GM12801 (cell line): ENCODE data around the gene OR52B6.

Experiments used
- TF ChIP-seq, protein P1 (sequence below): IDR thresholded peaks from one replicate; pipeline ENCODE4 v1.5.1; 2011; ENCODE audit warnings: control low read depth; ENCODE audit not compliant: insufficient read length; ENCODE audit errors: extremely low read depth

Gene OR52B6

DNA sequence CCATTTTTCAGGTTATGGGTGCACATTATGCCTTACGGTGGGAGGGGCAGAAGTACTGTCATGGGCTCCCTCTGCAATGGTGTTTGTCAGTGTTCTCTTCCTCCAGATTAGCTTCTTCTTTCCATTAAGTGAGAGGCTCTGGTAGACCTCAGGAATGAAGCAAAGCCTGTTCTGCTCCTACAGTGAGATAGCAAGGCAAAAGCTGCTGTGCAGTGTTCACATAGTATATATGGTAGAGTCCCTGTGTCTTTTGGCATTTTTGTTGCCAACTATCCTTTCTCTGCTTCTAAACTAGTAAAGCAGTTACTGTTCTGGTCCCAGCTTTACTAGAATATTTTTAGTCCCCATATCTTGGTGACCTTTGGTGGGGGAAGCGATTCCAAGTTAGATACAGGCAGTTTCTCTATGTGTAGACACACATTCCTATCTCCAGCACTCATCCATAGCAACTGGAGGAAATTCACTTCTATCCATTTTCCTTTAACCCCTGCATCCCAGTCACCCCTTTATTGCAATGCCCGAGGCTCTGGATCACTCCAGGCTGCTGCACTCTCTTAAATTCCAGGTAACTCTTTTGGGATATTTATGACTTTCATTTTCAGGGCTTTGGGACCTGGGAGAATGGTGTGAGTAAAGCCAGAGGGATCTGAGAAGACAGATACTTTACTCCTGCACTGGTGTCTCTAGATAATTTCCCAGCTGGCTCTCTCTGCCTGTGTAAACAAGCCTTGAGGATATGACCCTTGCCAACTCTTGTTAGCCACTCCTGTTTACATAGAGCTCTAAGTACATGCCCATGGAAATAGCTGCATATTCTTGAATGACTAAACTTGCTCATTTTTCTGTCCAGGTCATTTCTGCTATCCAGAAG is 40.2 kb downstream of the OR52B6 start:
- TF ChIP-seq, protein P1, sequence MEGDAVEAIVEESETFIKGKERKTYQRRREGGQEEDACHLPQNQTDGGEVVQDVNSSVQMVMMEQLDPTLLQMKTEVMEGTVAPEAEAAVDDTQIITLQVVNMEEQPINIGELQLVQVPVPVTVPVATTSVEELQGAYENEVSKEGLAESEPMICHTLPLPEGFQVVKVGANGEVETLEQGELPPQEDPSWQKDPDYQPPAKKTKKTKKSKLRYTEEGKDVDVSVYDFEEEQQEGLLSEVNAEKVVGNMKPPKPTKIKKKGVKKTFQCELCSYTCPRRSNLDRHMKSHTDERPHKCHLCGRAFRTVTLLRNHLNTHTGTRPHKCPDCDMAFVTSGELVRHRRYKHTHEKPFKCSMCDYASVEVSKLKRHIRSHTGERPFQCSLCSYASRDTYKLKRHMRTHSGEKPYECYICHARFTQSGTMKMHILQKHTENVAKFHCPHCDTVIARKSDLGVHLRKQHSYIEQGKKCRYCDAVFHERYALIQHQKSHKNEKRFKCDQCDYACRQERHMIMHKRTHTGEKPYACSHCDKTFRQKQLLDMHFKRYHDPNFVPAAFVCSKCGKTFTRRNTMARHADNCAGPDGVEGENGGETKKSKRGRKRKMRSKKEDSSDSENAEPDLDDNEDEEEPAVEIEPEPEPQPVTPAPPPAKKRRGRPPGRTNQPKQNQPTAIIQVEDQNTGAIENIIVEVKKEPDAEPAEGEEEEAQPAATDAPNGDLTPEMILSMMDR: no peak

DNA sequence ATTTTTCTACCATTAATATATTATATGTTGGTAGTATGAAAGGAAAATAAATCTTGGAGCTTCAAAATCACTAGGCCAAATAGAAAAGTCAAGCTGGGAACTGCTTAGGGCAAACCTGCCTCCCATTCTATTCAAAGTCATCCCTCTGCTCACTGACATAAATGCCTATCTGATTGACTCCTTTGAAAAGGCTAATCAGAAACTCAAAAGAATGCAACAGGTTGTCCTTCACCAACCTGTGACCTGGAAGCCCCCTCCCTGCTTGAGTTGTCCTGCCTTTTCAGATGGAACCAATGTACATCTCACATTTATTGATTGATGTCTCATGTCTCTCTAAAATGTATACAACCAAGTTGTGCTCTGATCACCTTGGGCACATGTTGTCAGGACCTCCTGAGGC is 40.9 kb downstream of the OR52B6 start:
- TF ChIP-seq, protein P1: no peak

DNA sequence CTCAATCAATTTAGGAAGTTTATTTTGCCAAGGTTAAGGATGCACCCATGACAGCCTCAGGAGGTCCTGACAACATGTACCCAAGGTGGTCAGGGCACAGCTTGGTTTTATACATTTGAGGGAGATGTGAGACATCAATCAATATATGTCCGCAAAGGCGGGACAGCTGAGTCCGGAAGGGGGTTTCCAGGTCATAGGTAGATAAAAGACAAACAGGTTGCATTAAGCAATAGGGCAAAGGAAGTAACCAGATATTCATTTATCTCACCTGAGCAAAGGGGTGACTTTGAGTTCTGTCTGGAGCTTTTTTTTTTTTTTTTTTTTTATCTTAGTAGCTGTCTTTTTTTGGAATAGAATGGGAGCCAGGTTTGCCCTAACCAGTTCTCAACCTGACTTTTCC is 42.1 kb downstream of the OR52B6 start:
- TF ChIP-seq, protein P1: no peak

DNA sequence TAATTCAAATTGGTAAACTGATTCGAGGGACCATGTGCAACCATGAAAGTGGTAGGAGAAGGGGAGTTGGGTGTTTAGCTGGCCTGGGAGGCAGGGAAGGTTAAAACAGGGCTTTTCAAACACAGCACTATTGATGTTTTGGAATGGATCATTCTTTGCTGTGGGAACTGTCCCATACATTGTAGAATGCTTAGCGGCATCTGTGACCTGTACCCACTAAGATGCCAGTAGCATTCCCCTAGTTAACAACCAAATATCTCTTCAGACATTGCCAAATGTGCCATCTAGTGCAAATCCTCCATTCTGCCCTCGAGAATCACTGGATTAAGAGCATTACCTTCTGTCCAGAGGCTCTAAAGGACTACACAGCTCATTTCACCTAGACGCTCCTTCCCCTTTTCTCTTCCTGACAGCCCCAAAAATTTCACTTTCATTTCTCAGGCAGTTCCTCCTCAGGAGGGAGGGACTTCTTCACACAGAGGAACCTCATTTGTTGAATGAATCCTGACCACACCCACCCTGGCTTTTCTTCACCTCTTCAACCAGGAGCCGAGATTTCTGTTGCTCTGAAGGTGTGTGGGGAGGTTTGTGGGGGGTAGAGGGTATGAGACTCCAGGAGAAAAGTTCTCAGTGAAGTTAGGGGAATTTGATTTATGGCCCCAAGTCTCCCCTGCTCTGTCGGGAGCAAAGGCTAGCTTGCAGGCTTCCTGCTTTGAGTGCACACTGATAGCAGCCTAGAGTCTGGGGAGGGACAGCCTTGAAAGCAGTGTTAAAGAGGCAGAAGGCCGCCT is 44.0 kb downstream of the OR52B6 start, which contains the start of gene TRIM34:
TSS of gene TRIM34 (plus strand) at position 513 of the 791 bp plus-strand sequence. CDS start 7,331 bp downstream, outside the sequence.
- TF ChIP-seq, protein P1: no peak

DNA sequence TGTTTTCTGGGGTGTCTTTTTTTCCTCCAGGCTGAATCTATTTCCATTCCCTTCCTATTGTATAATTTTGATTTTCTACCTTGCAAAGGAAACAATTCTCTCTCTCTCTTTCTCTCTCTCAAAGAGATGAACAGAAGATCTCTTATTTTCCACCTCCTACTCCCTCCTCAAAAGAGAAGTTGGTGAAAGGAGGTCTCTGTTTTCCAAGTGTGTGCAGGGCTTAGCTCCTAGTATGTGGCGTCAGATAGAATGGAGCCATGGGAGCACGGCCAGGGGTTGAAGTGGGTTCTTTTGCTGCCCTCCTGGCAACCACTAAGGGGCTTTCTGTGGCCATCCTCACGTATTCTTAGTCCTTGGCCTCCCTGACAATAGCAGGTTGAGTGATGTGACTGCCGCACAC is 44.6 kb downstream of the OR52B6 start:
- TF ChIP-seq, protein P1: no peak

DNA sequence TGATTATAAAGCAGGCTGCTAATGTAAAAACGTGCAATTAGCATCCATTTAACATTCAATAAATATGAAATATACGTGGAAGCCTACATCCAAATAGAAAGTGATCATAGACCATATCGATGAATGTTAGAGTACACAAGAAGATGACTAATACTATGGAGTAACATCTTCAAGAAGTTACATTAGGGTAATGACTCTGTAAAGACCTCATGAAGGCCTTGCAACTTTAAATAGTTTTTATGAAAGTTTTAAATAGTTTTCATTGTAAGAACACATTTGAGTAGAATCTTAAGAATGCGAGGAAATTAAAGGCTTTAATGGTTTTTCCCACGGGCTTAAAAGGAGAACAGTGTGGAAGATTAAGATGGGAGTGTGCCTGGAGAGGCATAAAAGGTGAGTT is 45.5 kb downstream of the OR52B6 start:
- TF ChIP-seq, protein P1: no peak

DNA sequence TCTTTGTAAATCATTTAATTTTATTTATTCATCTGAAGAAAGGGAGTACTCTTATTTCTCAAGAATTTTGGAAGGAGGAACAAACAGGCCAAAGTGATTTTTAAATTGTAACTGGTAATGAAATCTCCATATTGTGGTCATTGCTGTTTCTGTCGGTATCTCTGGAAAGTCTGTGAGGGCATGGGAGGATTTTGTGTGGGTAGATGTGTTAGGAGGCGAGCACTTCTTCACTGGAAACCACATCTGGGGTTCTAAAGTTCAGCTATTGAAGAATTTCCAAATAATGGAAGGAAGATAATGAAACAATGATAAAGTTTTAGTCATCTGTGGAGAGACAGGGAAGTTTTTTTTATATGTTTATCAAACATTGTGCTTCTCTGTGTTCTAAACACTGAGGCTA is 50.7 kb downstream of the OR52B6 start:
- TF ChIP-seq, protein P1: no peak
